Pulmonary artery endothelial cell (primary cell): ENCODE results near the gene RASSF7. TPM values are rescaled to one million over a fixed set of nuclear protein-coding genes. Genes with fewer than 3 reads are reported as not detected.

ENCODE experiments used
- DNase-seq: peaks from one replicate; pipeline ENCODE4 v3.0.0-alpha.2; 2011; ENCODE audit warnings: low read depth, low spot score
- total RNA-seq: library from RNA; depleted of rRNA; stranded (reverse); fragments of >200 nt; gene quantifications from 2 replicates; pipeline ENCODE4 v1.2.3, GENCODE V29; 2014

RASSF7 gene
- total RNA-seq, 1 donor from 2014 or later, result 14.4 TPM

- DNase-seq, result no peak
Measured at GRCh38 chr11:551131-551530, 9.6 kb upstream of the RASSF7 start.

- DNase-seq, result no peak
Measured at GRCh38 chr11:551596-551995, 9.2 kb upstream of the RASSF7 start.

GRCh38 chr11:553083-553987 is 7.4 kb upstream of the RASSF7 start:
- no peak for DNase-seq

GRCh38 chr11:553988-554340 is 6.8 kb upstream of the RASSF7 start:
- no peak for DNase-seq

GRCh38 chr11:554428-555226 is 6.1 kb upstream of the RASSF7 start:
- DNase-seq, result no peak

GRCh38 chr11:555227-555779 is 5.5 kb upstream of the RASSF7 start:
- DNase-seq, result no peak

GRCh38 chr11:555780-556661 is 4.7 kb upstream of the RASSF7 start:
- no peak for DNase-seq

GRCh38 chr11:556662-557256 is 4.0 kb upstream of the RASSF7 start:
- DNase-seq, result no peak

GRCh38 chr11:557328-558132 is 3.2 kb upstream of the RASSF7 start:
- no peak for DNase-seq

- no peak for DNase-seq
Measured at GRCh38 chr11:558503-558902, 2.3 kb upstream of the RASSF7 start.

GRCh38 chr11:559020-559620 is 1.6 kb upstream of the RASSF7 start:
- DNase-seq, result no peak

- DNase-seq, result no peak
Measured at GRCh38 chr11:559712-560304, 962 bp upstream of the RASSF7 start.

GRCh38 chr11:561148-562003 is 606 bp downstream of the RASSF7 start:
- DNase-seq, result no peak

- no peak for DNase-seq
Measured at GRCh38 chr11:562046-562645, 1.4 kb downstream of the RASSF7 start.

- no peak for DNase-seq
Measured at GRCh38 chr11:563066-563811, 2.5 kb downstream of the RASSF7 start.

- no peak for DNase-seq
Measured at GRCh38 chr11:563812-564578, 3.2 kb downstream of the RASSF7 start.
